D721Med (cell line): ENCODE data around the gene BUD13.
A peak's percentile ranks its signal among the peaks of the same experiment; 100 is the strongest.

Experiments used
- DNase-seq: peaks from one replicate; pipeline ENCODE4 v3.0.0; 2011; ENCODE audit warnings: low spot score; ENCODE audit not compliant: insufficient read length
- FAIRE-seq: peaks from 2 replicates; lab custom pipeline; 2011; peaks lifted over from hg19 to GRCh38; lab: Jason Lieb, UNC
- CTCF ChIP-seq: IDR thresholded peaks from 2 replicates; pipeline ENCODE4 v1.5.1; 2012; ENCODE audit warnings: mild to moderate bottlenecking, control low read depth; ENCODE audit not compliant: insufficient read depth; ENCODE audit errors: missing control alignments

Gene BUD13

GRCh38 chr11:116792144-116792868 lies 19.5 kb upstream of the BUD13 start:
- DNase-seq (no peak), FAIRE-seq (no peak)
- no peak for TF ChIP-seq CTCF

GRCh38 chr11:116791813-116792143 lies 19.0 kb upstream of the BUD13 start, which contains the start of gene APOA5:
Gene APOA5 (minus strand): TSS chr11:116791879. CDS start chr11:116791860, 19 bp downstream.
- TF ChIP-seq CTCF: no peak
- FAIRE-seq (no peak), DNase-seq (no peak)

GRCh38 chr11:116791002-116791812 lies 18.4 kb upstream of the BUD13 start:
- FAIRE-seq: no peak
- peak; percentile 93 for DNase-seq
- peak; percentile 93 for TF ChIP-seq CTCF

- TF ChIP-seq CTCF: no peak
- DNase-seq: no peak
These were observed 17.6 kb upstream of the BUD13 start for GRCh38 chr11:116790167-116791001.

GRCh38 chr11:116788975-116789374 lies 16.2 kb upstream of the BUD13 start:
- TF ChIP-seq CTCF: no peak

More at GRCh38 chr11:116790167-116791001, 17.6 kb upstream of the BUD13 start:
- FAIRE-seq: no peak

GRCh38 chr11:116788534-116788933 lies 15.7 kb upstream of the BUD13 start:
- FAIRE-seq (no peak), DNase-seq (no peak)
- no peak for TF ChIP-seq CTCF

More at GRCh38 chr11:116788975-116789374, 16.2 kb upstream of the BUD13 start:
- FAIRE-seq: no peak
- DNase-seq: no peak
